Neural progenitor cell (in vitro differentiated cells): Measurements from ENCODE around the gene MIOX. TPM values are rescaled to one million over a fixed set of nuclear protein-coding genes. Genes with fewer than 3 reads are reported as not detected.

ENCODE experiments used
- DNase-seq: peaks from one replicate; pipeline ENCODE4 v3.0.0-alpha.2; 2016; ENCODE audit warnings: low spot score
- H2AFZ ChIP-seq: fragments of 200-600 bp; sonication (generic); replicated peaks from 2 replicates; pipeline ENCODE4 v1.6.1; 2016; ENCODE audit warnings: antibody characterized with exemption
- H3F3A ChIP-seq: fragments of 200-600 bp; sonication (generic); 2 replicates; pipeline ENCODE4 v1.6.1; 2016; ENCODE audit warnings: antibody characterized with exemption, low read depth
- H3K27ac ChIP-seq: fragments of 200-600 bp; sonication (generic); 2 replicates; pipeline ENCODE4 v1.5.1; 2016; ENCODE audit warnings: mild to moderate bottlenecking
- H3K27me3 ChIP-seq: fragments of 200-600 bp; sonication (generic); 2 replicates; pipeline ENCODE4 v1.6.1; 2016; ENCODE audit warnings: mild to moderate bottlenecking, moderate library complexity
- H3K36me3 ChIP-seq: fragments of 200-600 bp; sonication (generic); 2 replicates; pipeline ENCODE4 v1.5.1; 2016
- H3K4me1 ChIP-seq: fragments of 200-600 bp; sonication (generic); 2 replicates; pipeline ENCODE4 v1.6.1; 2016; ENCODE audit warnings: mixed run types
- H3K4me2 ChIP-seq: fragments of 200-600 bp; sonication (generic); 2 replicates; pipeline ENCODE4 v1.6.1; 2016
- H3K4me3 ChIP-seq: fragments of 200-600 bp; sonication (generic); 2 replicates; pipeline ENCODE4 v1.5.1; 2016
- H3K79me2 ChIP-seq: fragments of 200-600 bp; sonication (generic); 2 replicates; pipeline ENCODE4 v1.6.1; 2016; ENCODE audit warnings: low read depth
- H3K9ac ChIP-seq: fragments of 200-600 bp; sonication (generic); 2 replicates; pipeline ENCODE4 v1.6.1; 2016
- H3K9me3 ChIP-seq: fragments of 200-600 bp; sonication (generic); 2 replicates; pipeline ENCODE4 v1.5.1; 2016; ENCODE audit warnings: low read depth
- H4K20me1 ChIP-seq: fragments of 200-600 bp; sonication (generic); 2 replicates; pipeline ENCODE4 v1.6.1; 2016; ENCODE audit warnings: low read depth
- H3K27ac Mint-ChIP-seq: 3 replicates; pipeline ENCODE4 v1.8.0; 2021; ENCODE audit warnings: mixed read lengths
- H3K27me3 Mint-ChIP-seq: 2 replicates; pipeline ENCODE4 v1.8.0; 2022; ENCODE audit warnings: low read depth, mild to moderate bottlenecking, inconsistent platforms, moderate library complexity, mixed read lengths; ENCODE audit not compliant: insufficient read depth
- H3K36me3 Mint-ChIP-seq: 3 replicates; pipeline ENCODE4 v1.8.0; 2021; ENCODE audit warnings: mixed read lengths
- H3K4me1 Mint-ChIP-seq: 3 replicates; pipeline ENCODE4 v1.8.0; 2021; ENCODE audit warnings: mixed read lengths
- H3K4me3 Mint-ChIP-seq: 3 replicates; pipeline ENCODE4 v1.8.0; 2021; ENCODE audit warnings: mild to moderate bottlenecking, moderate library complexity, mixed read lengths
- H3K9me3 Mint-ChIP-seq: 3 replicates; pipeline ENCODE4 v1.8.0; 2020; ENCODE audit warnings: mixed read lengths
- EZH2 ChIP-seq: fragments of 200-600 bp; sonication (generic); IDR thresholded peaks from 2 replicates; pipeline ENCODE4 v1.6.1; 2017; ENCODE audit warnings: antibody characterized with exemption, mild to moderate bottlenecking, moderate library complexity
- EZH2phosphoT487 ChIP-seq: fragments of 200-600 bp; sonication (generic); IDR thresholded peaks from 2 replicates; pipeline ENCODE4 v1.6.1; 2017; ENCODE audit warnings: antibody characterized with exemption
- total RNA-seq: library from RNA; depleted of rRNA; stranded (reverse); fragments of >200 nt; gene quantifications from 2 replicates; pipeline ENCODE4 v1.2.3, GENCODE V29; 2015; ENCODE audit warnings: low replicate concordance
- TF ChIP-seq, protein P1 (sequence below): fragments of 200-600 bp; sonication (generic); IDR thresholded peaks from 2 replicates; pipeline ENCODE4 v1.5.1; 2017; ENCODE audit warnings: antibody characterized with exemption, mild to moderate bottlenecking

MIOX gene
- total RNA-seq, 1 donor from 2014 or later, result not detected

DNA sequence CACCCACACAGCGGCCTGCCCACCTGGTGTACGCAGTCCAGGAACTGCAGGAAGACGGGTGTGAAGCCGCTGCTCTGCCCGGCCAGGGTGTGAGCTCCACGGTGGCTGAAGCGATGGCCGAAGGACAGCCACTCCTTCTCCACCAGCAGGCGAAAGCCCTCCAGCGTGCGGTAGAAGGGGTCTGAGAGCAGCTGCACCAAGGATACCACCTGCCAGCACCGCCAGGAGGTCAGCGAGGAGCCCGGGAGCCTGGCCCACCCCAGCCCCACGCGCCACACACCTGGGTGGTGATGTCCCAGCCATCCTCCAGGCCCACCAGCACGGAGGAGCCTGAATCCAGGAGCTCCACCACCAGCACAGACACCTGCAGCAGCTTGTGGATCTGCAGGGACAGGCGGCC lies 31.5 kb upstream of the MIOX start:
- no peak for DNase-seq
- Histone ChIP-seq H3K9ac (no peak overlapping the region), H3K4me2 (no peak overlapping the region), H2AFZ (no peak overlapping the region), H3K4me1 (no peaks in the 10 kb centered on the region), H3F3A (no peaks in the 10 kb centered on the region), H3K27ac (no peak overlapping the region), H3K9me3 (no peaks in the 10 kb centered on the region), H4K20me1 (peaks cover 10% of the 10 kb centered on the region), H3K36me3 (no peaks in the 10 kb centered on the region), H3K27me3 (no peaks in the 10 kb centered on the region), H3K4me3 (no peak overlapping the region), H3K79me2 (no peaks in the 10 kb centered on the region)
- Mint-ChIP-seq H3K9me3 (no peaks in the 10 kb centered on the region), H3K27me3 (no peaks in the 10 kb centered on the region), H3K4me3 (no peak overlapping the region), H3K36me3 (peaks cover 25% of the 10 kb centered on the region), H3K4me1 (no peaks in the 10 kb centered on the region), H3K27ac (no peak overlapping the region)
- TF ChIP-seq EZH2phosphoT487, result no peak
- TF ChIP-seq, protein P1, sequence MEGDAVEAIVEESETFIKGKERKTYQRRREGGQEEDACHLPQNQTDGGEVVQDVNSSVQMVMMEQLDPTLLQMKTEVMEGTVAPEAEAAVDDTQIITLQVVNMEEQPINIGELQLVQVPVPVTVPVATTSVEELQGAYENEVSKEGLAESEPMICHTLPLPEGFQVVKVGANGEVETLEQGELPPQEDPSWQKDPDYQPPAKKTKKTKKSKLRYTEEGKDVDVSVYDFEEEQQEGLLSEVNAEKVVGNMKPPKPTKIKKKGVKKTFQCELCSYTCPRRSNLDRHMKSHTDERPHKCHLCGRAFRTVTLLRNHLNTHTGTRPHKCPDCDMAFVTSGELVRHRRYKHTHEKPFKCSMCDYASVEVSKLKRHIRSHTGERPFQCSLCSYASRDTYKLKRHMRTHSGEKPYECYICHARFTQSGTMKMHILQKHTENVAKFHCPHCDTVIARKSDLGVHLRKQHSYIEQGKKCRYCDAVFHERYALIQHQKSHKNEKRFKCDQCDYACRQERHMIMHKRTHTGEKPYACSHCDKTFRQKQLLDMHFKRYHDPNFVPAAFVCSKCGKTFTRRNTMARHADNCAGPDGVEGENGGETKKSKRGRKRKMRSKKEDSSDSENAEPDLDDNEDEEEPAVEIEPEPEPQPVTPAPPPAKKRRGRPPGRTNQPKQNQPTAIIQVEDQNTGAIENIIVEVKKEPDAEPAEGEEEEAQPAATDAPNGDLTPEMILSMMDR, result no peak
- TF ChIP-seq EZH2, result no peak

- Histone ChIP-seq H3F3A (no peaks in the 10 kb centered on the region), H3K36me3 (no peaks in the 10 kb centered on the region), H3K4me3 (no peak overlapping the region), H3K79me2 (no peaks in the 10 kb centered on the region), H3K4me1 (no peaks in the 10 kb centered on the region), H3K9ac (no peak overlapping the region), H3K4me2 (no peak overlapping the region), H2AFZ (no peak overlapping the region), H3K27me3 (no peaks in the 10 kb centered on the region), H3K9me3 (no peaks in the 10 kb centered on the region), H4K20me1 (peaks cover 5% of the 10 kb centered on the region), H3K27ac (no peak overlapping the region)
- Mint-ChIP-seq H3K27me3 (no peaks in the 10 kb centered on the region), H3K27ac (no peak overlapping the region), H3K9me3 (no peaks in the 10 kb centered on the region), H3K4me1 (no peaks in the 10 kb centered on the region), H3K4me3 (no peak overlapping the region), H3K36me3 (peaks cover 22% of the 10 kb centered on the region)
- TF ChIP-seq EZH2phosphoT487 (no peak), EZH2 (no peak)
- TF ChIP-seq, protein P1, result no peak
- DNase-seq, result no peak
Measured at GRCh38 chr22:50456026-50456425, 30.6 kb upstream of the MIOX start.

- Histone ChIP-seq H3K79me2 (no peaks in the 10 kb centered on the region), H2AFZ (no peak overlapping the region), H3K9ac (no peak overlapping the region), H3K4me2 (no peak overlapping the region), H3K27ac (no peak overlapping the region), H3K4me3 (no peak overlapping the region), H3K27me3 (no peaks in the 10 kb centered on the region), H3K4me1 (no peaks in the 10 kb centered on the region), H3K9me3 (no peaks in the 10 kb centered on the region), H3K36me3 (no peaks in the 10 kb centered on the region), H4K20me1 (peaks cover 5% of the 10 kb centered on the region), H3F3A (no peaks in the 10 kb centered on the region)
- Mint-ChIP-seq H3K9me3 (no peaks in the 10 kb centered on the region), H3K27me3 (no peaks in the 10 kb centered on the region), H3K4me1 (no peaks in the 10 kb centered on the region), H3K36me3 (peaks cover 17% of the 10 kb centered on the region), H3K27ac (no peak overlapping the region), H3K4me3 (no peak overlapping the region)
- TF ChIP-seq EZH2phosphoT487 (no peak), EZH2 (no peak)
- TF ChIP-seq, protein P1, result peak; percentile 44
- peak; percentile 41 for DNase-seq
Measured at GRCh38 chr22:50456466-50457234, 30.0 kb upstream of the MIOX start.
